Gastrocnemius medialis (tissue), 4 donors: ENCODE data around the gene TEF. TPM values are rescaled to one million over a fixed set of nuclear protein-coding genes. Genes with fewer than 3 reads are reported as not detected.
"Not testable (repeated sequence)": the region's sequence is repeated elsewhere in the genome, so short reads cannot be mapped to it uniquely, and the experiment has no call there.

Experiments used
- ATAC-seq, 2 donors: fragments of 150-250 bp; one replicate each; pipeline ENCODE4 v1.9.1; 2016
- DNase-seq, 2 donors: peaks; one replicate each; pipeline ENCODE4 v3.0.0-alpha.2; 2019
- H3K27ac ChIP-seq, 4 donors: fragments of 200-600 bp; sonication (generic); 1 replicate in 1 of 4; 2 replicates in 3 of 4; pipeline ENCODE4 v1.5.1; 2016 to 2018; ENCODE audit warnings: mild to moderate bottlenecking in 2 of 4, moderate library complexity in 1 of 4
- H3K27me3 ChIP-seq, 3 donors: fragments of 200-600 bp; sonication (generic) in 2 of 3; 1 replicate in 1 of 3; 2 replicates in 2 of 3; pipeline versions ENCODE4 v1.5.1 to v1.6.0; 2016 to 2019; ENCODE audit warnings: mild to moderate bottlenecking in 1 of 3, moderate library complexity in 1 of 3
- H3K36me3 ChIP-seq, 2 donors: fragments of 200-600 bp; sonication (generic) in 1 of 2; one replicate each; pipeline ENCODE4 v1.5.1; 2017 to 2018
- H3K4me1 ChIP-seq, 2 donors: fragments of 200-600 bp; sonication (generic) in 1 of 2; one replicate each; pipeline ENCODE4 v1.5.1; 2016 to 2017; ENCODE audit warnings: mild to moderate bottlenecking in 2 of 2
- H3K4me3 ChIP-seq, 4 donors: fragments of 200-600 bp; sonication (generic) in 3 of 4; 1 replicate in 1 of 4; 2 replicates in 3 of 4; pipeline ENCODE4 v1.5.1; 2016 to 2019; ENCODE audit warnings: mild to moderate bottlenecking in 2 of 4
- H3K9me3 ChIP-seq, 3 donors: fragments of 200-600 bp; sonication (generic) in 2 of 3; 1 replicate in 1 of 3; 2 replicates in 2 of 3; pipeline ENCODE4 v1.5.1; 2016 to 2019
- CTCF ChIP-seq, 5 experiments: fragments of 450-650 bp in 3 of 5; fragments of 200-600 bp in 2 of 5; sonication (generic) in 2 of 5; IDR thresholded peaks in 4 of 5; conservative IDR thresholded peaks in 1 of 5; 1 replicate in 4 of 5; 2 replicates in 1 of 5; pipeline ENCODE4 v1.5.1; 2016 to 2019; ENCODE audit warnings: antibody characterized with exemption in 5 of 5, mild to moderate bottlenecking in 3 of 5, moderate library complexity in 3 of 5
- POLR2A ChIP-seq, 2 donors: fragments of 450-650 bp; IDR thresholded peaks; one replicate each; pipeline ENCODE4 v1.6.1; 2017; ENCODE audit warnings: antibody characterized with exemption in 2 of 2, mild to moderate bottlenecking in 2 of 2, moderate library complexity in 2 of 2
- in situ Hi-C, 4 donors: fragments of 200-750 bp; cut with MboI; loops; one replicate each; pipeline versions ENCODE4 v1.15.0 to v1.8.0; 2017; ENCODE audit warnings: low sequenced_read_pairs in 4 of 4
- intact Hi-C: fragments of 100-400 bp; cut with DNase I; formaldehyde crosslinking; loops from one replicate; pipeline ENCODE4 v1.15.1; 2023; ENCODE audit warnings: low total_unique reads
- total RNA-seq, 4 donors: library from RNA; depleted of rRNA; stranded (reverse); fragments of >200 nt; gene quantifications; one replicate each; pipeline versions ENCODE4 v1.1.0 to v1.2.3, GENCODE V29; 2016

TEF gene
- total RNA-seq, 4 donors from 2014 or later, result 15.6 to 39.8 (median 19.5) TPM

GRCh38 chr22:41429951-41430332, 48.2 kb downstream of the TEF start:
- in situ Hi-C loops (no loop called here), intact Hi-C loops (no loop called here)
- no peaks in the 10 kb centered on the region for H3K27me3 ChIP-seq
- H3K4me3 ChIP-seq, result peak overlapping the region in 1 of 4 donors; percentile 4
- TF ChIP-seq POLR2A (IDR thresholded peaks at IDR 0.05) (no peak), CTCF (IDR thresholded peaks at IDR 0.05 in 4 of 5, conservative IDR thresholded peaks at IDR 0.05 in 1 of 5) (no peak)
- peak overlapping the region; percentile 92 to 100 (median 99) for H3K27ac ChIP-seq
- DNase-seq (no peak), ATAC-seq (no peak)
- H3K4me1 ChIP-seq, result peaks cover 42 to 55% of the 10 kb centered on the region in 2 donors
- H3K36me3 ChIP-seq, result peaks cover 0 to 10% of the 10 kb centered on the region in 2 donors
- no peaks in the 10 kb centered on the region for H3K9me3 ChIP-seq

GRCh38 chr22:41431656-41432055, 49.9 kb downstream of the TEF start:
- no peak for DNase-seq
- ATAC-seq, result no peak
- Histone ChIP-seq H3K27ac (peak overlapping the region; percentile 92 to 100 (median 99)), H3K4me3 (no peak overlapping the region), H3K4me1 (peaks cover 50 to 63% of the 10 kb centered on the region in 2 donors), H3K36me3 (peaks cover 0 to 26% of the 10 kb centered on the region in 2 donors), H3K9me3 (no peaks in the 10 kb centered on the region), H3K27me3 (no peaks in the 10 kb centered on the region)
- intact Hi-C loops (no loop called here), in situ Hi-C loops (no loop called here)
- no peak for TF ChIP-seq POLR2A (IDR thresholded peaks at IDR 0.05)
- no peak for TF ChIP-seq CTCF (IDR thresholded peaks at IDR 0.05 in 4 of 5, conservative IDR thresholded peaks at IDR 0.05 in 1 of 5)

GRCh38 chr22:41433480-41433879, 51.7 kb downstream of the TEF start:
- H3K4me1 ChIP-seq, result peaks cover 62 to 70% of the 10 kb centered on the region in 2 donors

GRCh38 chr22:41434361-41435003, 52.7 kb downstream of the TEF start:
- peaks cover 65 to 71% of the 10 kb centered on the region in 2 donors for H3K4me1 ChIP-seq

More at GRCh38 chr22:41433480-41433879, 51.7 kb downstream of the TEF start:
- Histone ChIP-seq H3K36me3 (peaks cover 0 to 34% of the 10 kb centered on the region in 2 donors), H3K27ac (peak overlapping the region; percentile 92 to 100 (median 99))
- H3K27me3 ChIP-seq, H3K4me3 ChIP-seq, DNase-seq, H3K9me3 ChIP-seq, in situ Hi-C loops, ATAC-seq, intact Hi-C loops: not testable (repeated sequence)

GRCh38 chr22:41435560-41435959, 53.8 kb downstream of the TEF start:
- intact Hi-C loops (no loop called here), in situ Hi-C loops (no loop called here)
- H3K9me3 ChIP-seq, result no peaks in the 10 kb centered on the region
- H3K36me3 ChIP-seq, result peaks cover 0 to 34% of the 10 kb centered on the region in 2 donors
- H3K4me1 ChIP-seq, result peaks cover 67 to 74% of the 10 kb centered on the region in 2 donors
- no peak overlapping the region for H3K4me3 ChIP-seq
- peak in 1 of 2 donors; percentile 69 for DNase-seq
- TF ChIP-seq POLR2A (IDR thresholded peaks at IDR 0.05), result no peak
- no peak for TF ChIP-seq CTCF (IDR thresholded peaks at IDR 0.05 in 4 of 5, conservative IDR thresholded peaks at IDR 0.05 in 1 of 5)
- peak overlapping the region; percentile 92 to 100 (median 99) for H3K27ac ChIP-seq
- no peaks in the 10 kb centered on the region for H3K27me3 ChIP-seq
- ATAC-seq, result no peak

More at GRCh38 chr22:41434361-41435003, 52.7 kb downstream of the TEF start:
- ATAC-seq, result peak; percentile 16
- Histone ChIP-seq H3K36me3 (peaks cover 0 to 34% of the 10 kb centered on the region in 2 donors), H3K27ac (peak overlapping the region; percentile 92 to 100 (median 99))
- H3K9me3 ChIP-seq, H3K27me3 ChIP-seq, H3K4me3 ChIP-seq, in situ Hi-C loops, intact Hi-C loops: not testable (repeated sequence)
- peak in 1 of 2 donors; percentile 70 for DNase-seq
- TF ChIP-seq POLR2A (IDR thresholded peaks at IDR 0.05), result peak in 1 of 2 donors; percentile 18
